Lower lobe of right lung (tissue), 2 donors: ENCODE data around the gene SBF2. TPM values are rescaled to one million over a fixed set of nuclear protein-coding genes. Genes with fewer than 3 reads are reported as not detected.

Source experiments
- ATAC-seq, 2 donors: fragments of 200-7000 bp; cut with Tn5 transposase; one replicate each; pipeline ENCODE4 v1.9.1; 2020 to 2022; ENCODE audit warnings: mild to moderate bottlenecking in 2 of 2, moderate library complexity in 2 of 2
- DNase-seq: peaks from one replicate; pipeline ENCODE4 v3.0.0-alpha.2; 2020
- H3K27ac ChIP-seq: fragments of 200-600 bp; one replicate; pipeline ENCODE4 v1.8.0; 2022
- H3K27me3 ChIP-seq: fragments of 200-600 bp; one replicate; pipeline ENCODE4 v1.8.0; 2022; ENCODE audit warnings: low read depth
- H3K36me3 ChIP-seq: fragments of 200-600 bp; one replicate; pipeline ENCODE4 v1.8.0; 2022; ENCODE audit warnings: mild to moderate bottlenecking
- H3K4me1 ChIP-seq: fragments of 200-600 bp; one replicate; pipeline ENCODE4 v1.8.0; 2022
- H3K4me3 ChIP-seq: fragments of 200-600 bp; one replicate; pipeline ENCODE4 v1.8.0; 2022; ENCODE audit warnings: mild to moderate bottlenecking
- H3K9me3 ChIP-seq: fragments of 200-600 bp; one replicate; pipeline ENCODE4 v1.8.0; 2022
- intact Hi-C: fragments of 100-400 bp; cut with DNase I; formaldehyde crosslinking; loops from one replicate; pipeline ENCODE4 v1.11.0; 2022
- long read RNA-seq: library from polyadenylated mRNA; unstranded; transcript quantifications from one replicate; pipeline ENCODE4 v2.0.0, GENCODE V29; 2021
- total RNA-seq: library from RNA; stranded (reverse); fragmentation: NEBNext Ultra II Directional; extraction: Animal tissue kit (Norgen Biotek cat#: 25700); gene quantifications from one replicate; pipeline ENCODE4 v1.2.1, GENCODE V29; 2021
- TF ChIP-seq, protein P1 (sequence below): fragments of 200-600 bp; IDR thresholded peaks from one replicate; pipeline ENCODE4 v1.8.0; 2022; ENCODE audit warnings: antibody characterized with exemption, mild to moderate bottlenecking
- donor health status: DM: no; HTN: yes; CAD: no; lungs with severe emphysema.

The SBF2 gene
- total RNA-seq = 41.3 TPM
- long read RNA-seq, full-length matches to known transcripts = 1 of 26 reads
- long read RNA-seq, partial matches to known transcripts = 3 of 26 reads
- long read RNA-seq, other reads (novel, unspliced or antisense) = 22 of 26 reads

DNA sequence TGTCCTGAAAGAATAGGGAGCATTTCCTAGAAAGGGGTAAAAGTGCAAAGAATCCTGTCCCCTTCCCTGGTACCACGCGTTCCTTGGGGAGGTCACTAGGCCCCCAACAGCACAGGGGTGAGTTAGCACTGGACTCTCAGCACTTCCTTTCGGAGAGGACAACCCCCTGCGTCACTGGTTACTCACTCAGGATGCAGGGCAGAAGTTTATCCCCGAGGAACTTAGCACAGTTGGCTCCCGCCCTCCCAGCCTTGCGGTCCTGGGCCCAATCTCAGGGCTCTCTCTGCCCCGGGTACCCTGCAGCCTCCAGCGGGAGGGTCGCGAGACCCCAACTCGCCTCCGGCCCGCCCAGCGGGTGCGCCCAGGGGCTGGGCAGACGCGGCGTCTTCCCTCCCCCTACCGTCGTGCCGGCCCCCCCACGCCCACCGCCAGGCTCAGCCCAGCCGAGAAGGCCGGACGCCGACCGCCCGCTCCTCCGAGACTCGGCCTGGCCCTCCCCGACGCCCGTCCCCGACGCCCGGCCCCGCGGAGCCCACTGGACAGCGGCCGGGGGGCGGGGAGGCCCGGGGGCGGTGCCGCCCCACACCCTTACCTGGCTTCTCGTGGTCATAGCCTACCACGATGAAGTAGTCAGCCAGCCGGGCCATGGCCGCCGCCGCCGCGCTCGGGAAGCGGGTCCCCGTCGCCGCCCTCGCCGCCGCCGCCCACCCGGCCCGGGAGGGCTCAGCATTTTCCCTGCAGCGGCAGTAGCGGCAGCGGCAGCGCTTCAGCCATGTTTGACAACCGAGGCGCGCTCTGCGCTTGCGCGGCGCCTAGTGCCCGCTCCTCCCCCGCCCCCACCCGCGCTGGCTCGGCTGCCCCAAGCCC is at the start of gene SBF2:
TSS of gene SBF2 (minus strand) at position 797 of the 867 bp plus-strand sequence. CDS start at position 647, 150 bp downstream.
- Histone ChIP-seq H3K36me3 (no peaks in the 10 kb centered on the region), H3K4me3 (peak within 1 kb of the TSS; percentile 93), H3K9me3 (no peaks in the 10 kb centered on the region), H3K4me1 (peaks cover 42% of the 10 kb centered on the region), H3K27ac (peak within 1 kb of the TSS; percentile 97), H3K27me3 (peaks cover 4% of the 10 kb centered on the region)
- ATAC-seq (peak; percentile 92), DNase-seq (peak; percentile 89)
- intact Hi-C loops = no loop called here
- TF ChIP-seq, protein P1, sequence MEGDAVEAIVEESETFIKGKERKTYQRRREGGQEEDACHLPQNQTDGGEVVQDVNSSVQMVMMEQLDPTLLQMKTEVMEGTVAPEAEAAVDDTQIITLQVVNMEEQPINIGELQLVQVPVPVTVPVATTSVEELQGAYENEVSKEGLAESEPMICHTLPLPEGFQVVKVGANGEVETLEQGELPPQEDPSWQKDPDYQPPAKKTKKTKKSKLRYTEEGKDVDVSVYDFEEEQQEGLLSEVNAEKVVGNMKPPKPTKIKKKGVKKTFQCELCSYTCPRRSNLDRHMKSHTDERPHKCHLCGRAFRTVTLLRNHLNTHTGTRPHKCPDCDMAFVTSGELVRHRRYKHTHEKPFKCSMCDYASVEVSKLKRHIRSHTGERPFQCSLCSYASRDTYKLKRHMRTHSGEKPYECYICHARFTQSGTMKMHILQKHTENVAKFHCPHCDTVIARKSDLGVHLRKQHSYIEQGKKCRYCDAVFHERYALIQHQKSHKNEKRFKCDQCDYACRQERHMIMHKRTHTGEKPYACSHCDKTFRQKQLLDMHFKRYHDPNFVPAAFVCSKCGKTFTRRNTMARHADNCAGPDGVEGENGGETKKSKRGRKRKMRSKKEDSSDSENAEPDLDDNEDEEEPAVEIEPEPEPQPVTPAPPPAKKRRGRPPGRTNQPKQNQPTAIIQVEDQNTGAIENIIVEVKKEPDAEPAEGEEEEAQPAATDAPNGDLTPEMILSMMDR = no peak

DNA sequence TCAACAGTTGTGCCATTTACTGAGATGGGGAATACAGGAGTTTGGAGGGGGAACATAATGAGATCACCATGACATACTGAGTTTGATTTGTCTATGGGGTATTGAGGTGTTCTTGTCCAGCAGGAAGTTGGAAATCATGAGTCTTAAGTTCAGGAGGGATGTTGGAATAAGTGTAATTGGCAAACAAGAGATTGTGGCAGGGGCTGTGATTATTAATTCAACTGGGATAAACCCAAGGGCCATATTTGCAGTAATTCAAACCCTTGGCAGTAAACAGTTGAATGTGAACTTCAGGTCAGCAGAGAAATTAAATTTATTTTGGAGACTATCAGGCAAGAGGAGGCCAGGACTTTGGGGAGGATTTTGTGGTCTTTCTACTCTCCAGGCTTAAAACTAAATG is 44.3 kb upstream of the SBF2 start:
- TF ChIP-seq, protein P1 = no peak
- Histone ChIP-seq H3K36me3 (no peaks in the 10 kb centered on the region), H3K4me3 (no peak overlapping the region), H3K27me3 (no peaks in the 10 kb centered on the region), H3K9me3 (no peaks in the 10 kb centered on the region), H3K4me1 (no peaks in the 10 kb centered on the region), H3K27ac (no peak overlapping the region)
- intact Hi-C loops = no loop called here
- DNase-seq = no peak
- ATAC-seq = no peak

DNA sequence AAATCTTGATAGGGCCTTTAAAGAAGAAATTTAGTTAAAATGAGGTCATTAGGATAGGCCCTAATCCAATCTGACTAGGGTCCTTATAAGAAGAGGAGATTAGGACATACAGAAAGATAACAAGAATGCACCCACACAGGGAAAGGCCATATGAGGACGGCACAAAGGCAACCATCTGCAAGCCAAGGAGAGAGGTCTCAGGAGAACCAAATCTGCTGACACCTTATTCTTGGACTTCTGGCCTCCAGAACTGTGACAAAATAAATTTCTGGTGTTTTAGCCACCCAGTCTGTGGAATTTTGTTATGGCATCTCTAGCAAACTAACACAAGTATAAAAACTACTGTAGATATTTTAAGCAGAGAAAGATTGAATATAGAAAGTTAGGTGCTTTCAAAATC is 39.5 kb upstream of the SBF2 start:
- no peaks in the 10 kb centered on the region for H3K9me3 ChIP-seq
- no peak overlapping the region for H3K27ac ChIP-seq
- no peaks in the 10 kb centered on the region for H3K36me3 ChIP-seq
- TF ChIP-seq, protein P1 = no peak
- H3K27me3 ChIP-seq = no peaks in the 10 kb centered on the region
- intact Hi-C loops = no loop called here
- no peak overlapping the region for H3K4me3 ChIP-seq
- ATAC-seq (no peak), DNase-seq (no peak)
- peaks cover 10% of the 10 kb centered on the region for H3K4me1 ChIP-seq

DNA sequence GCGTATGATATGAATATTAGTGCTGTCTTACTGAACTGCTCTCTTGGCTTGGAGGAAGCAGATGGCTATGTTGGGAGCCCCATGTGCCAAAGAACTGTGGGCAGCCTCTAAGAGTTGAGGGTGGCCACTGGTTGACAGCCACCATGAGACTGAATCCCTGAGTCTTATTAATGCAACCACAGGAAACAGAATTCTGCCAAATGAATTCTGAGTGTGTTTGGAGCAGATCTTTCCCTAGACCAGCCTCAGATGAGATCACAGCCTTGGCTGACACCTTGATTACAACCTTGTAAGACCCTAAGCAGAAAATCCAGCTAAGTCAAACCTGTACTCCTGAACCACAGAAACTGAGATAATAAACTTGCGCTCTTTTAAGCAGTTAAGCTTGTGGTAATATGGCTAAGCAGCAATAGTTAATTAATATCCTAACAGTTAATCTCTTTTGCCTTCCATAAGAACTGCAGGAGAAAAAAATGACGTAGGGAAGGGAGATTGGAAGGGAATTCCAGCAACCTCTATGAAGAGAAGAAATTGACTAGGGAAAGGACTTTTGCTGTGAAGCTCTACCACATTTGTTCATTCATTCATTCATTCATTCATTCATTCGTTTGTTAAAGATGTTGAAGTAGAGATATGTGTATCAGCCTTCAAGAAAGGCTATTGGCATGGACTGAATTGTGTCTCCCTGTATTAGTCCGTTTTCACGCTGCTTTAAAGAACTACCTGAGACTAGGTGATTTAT is 37.7 kb upstream of the SBF2 start:
- no peaks in the 10 kb centered on the region for H3K27me3 ChIP-seq
- no peak for ATAC-seq
- H3K4me3 ChIP-seq = no peak overlapping the region
- TF ChIP-seq, protein P1 = no peak
- no peak overlapping the region for H3K27ac ChIP-seq
- no peaks in the 10 kb centered on the region for H3K36me3 ChIP-seq
- no peak for DNase-seq
- intact Hi-C loops = no loop called here
- peaks cover 28% of the 10 kb centered on the region for H3K4me1 ChIP-seq
- no peaks in the 10 kb centered on the region for H3K9me3 ChIP-seq

DNA sequence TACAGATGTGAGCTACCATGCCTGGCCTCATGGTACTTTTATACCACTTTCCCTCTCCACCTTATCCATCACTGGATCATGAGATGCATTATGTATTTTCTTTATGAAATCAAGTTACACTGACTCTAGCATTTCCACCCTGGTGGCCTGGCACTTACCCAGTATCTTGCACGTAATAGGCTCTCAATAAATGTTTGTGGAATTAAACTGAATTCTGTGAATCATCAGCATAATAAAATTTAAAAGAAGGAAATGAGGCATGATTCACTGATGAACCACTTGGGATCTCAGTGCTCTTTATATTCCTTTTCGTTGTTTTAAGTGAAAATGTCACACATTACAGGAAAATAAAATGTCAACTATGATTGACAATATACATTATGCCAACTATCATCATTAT is 35.9 kb upstream of the SBF2 start:
- TF ChIP-seq, protein P1 = no peak
- intact Hi-C loops = no loop called here

More for the DNA sequence above, 35.9 kb upstream of the SBF2 start:
- H3K9me3 ChIP-seq = no peaks in the 10 kb centered on the region
- H3K27me3 ChIP-seq = no peaks in the 10 kb centered on the region
- no peak for ATAC-seq
- no peak overlapping the region for H3K27ac ChIP-seq
- H3K36me3 ChIP-seq = no peaks in the 10 kb centered on the region
- no peak for DNase-seq
- peaks cover 43% of the 10 kb centered on the region for H3K4me1 ChIP-seq
- no peak overlapping the region for H3K4me3 ChIP-seq
